DMS79 (cell line): ENCODE measurements around the gene ANKRD13B.
"Not testable (repeated sequence)": the region's sequence is repeated elsewhere in the genome, so short reads cannot be mapped to it uniquely, and the experiment has no call there.

Experiments used
- DNase-seq: peaks from one replicate; lab custom pipeline; 2025; lab: John Stamatoyannopoulos, UW

Gene ANKRD13B

GRCh38 chr17:29592850-29593551 is at the start of gene ANKRD13B:
Gene ANKRD13B, plus strand, starts transcription at chr17:29593132. Its CDS starts 490 bp downstream, at chr17:29593622.
- peak; percentile 73 for DNase-seq

GRCh38 chr17:29544066-29544465 is 48.9 kb upstream of the ANKRD13B start:
- no peak for DNase-seq

- DNase-seq: no peak
Observed at GRCh38 chr17:29546085-29546484, 46.8 kb upstream of the ANKRD13B start.

GRCh38 chr17:29546830-29547229 is 46.1 kb upstream of the ANKRD13B start:
- DNase-seq: no peak

GRCh38 chr17:29549177-29549923 is 43.6 kb upstream of the ANKRD13B start:
- peak; percentile 34 for DNase-seq

GRCh38 chr17:29555840-29556239 is 37.1 kb upstream of the ANKRD13B start:
- no peak for DNase-seq

GRCh38 chr17:29557085-29557738 is 35.7 kb upstream of the ANKRD13B start:
- DNase-seq: no peak

- no peak for DNase-seq
Observed at GRCh38 chr17:29557739-29558116, 35.2 kb upstream of the ANKRD13B start.

- not testable (repeated sequence) for DNase-seq
Observed at GRCh38 chr17:29558139-29558538, 34.8 kb upstream of the ANKRD13B start.

- DNase-seq: no peak
Observed at GRCh38 chr17:29559640-29560039, 33.3 kb upstream of the ANKRD13B start.

GRCh38 chr17:29560316-29560715 is 32.6 kb upstream of the ANKRD13B start:
- DNase-seq: no peak

GRCh38 chr17:29561554-29562517 is 31.1 kb upstream of the ANKRD13B start:
- DNase-seq: no peak

GRCh38 chr17:29562615-29563014 is 30.3 kb upstream of the ANKRD13B start:
- DNase-seq: no peak

GRCh38 chr17:29563816-29564215 is 29.1 kb upstream of the ANKRD13B start:
- no peak for DNase-seq

- peak; percentile 79 for DNase-seq
Observed at GRCh38 chr17:29565643-29566472, 27.1 kb upstream of the ANKRD13B start.

- peak; percentile 38 for DNase-seq
Observed at GRCh38 chr17:29566473-29567303, 26.2 kb upstream of the ANKRD13B start, which contains the start of gene ABHD15. Gene ABHD15, minus strand, starts transcription at chr17:29567037. Its CDS starts 71 bp downstream, at chr17:29566966.

- DNase-seq: no peak
Observed at GRCh38 chr17:29567304-29567553, 25.7 kb upstream of the ANKRD13B start.

GRCh38 chr17:29567554-29568330 is 25.2 kb upstream of the ANKRD13B start:
- DNase-seq: peak; percentile 49
